HG03442 (cell line): ENCODE results near the gene PCDH9.
A peak's percentile ranks its signal among the peaks of the same experiment; 100 is the strongest.

Experiments used
- ATAC-seq: cut with Tn5 transposase; IDR thresholded peaks from one replicate; pipeline ENCODE4 v1.9.1; 2021; ENCODE audit warnings: mild to moderate bottlenecking, moderate library complexity; ENCODE audit not compliant: unreplicated experiment

The PCDH9 gene

GRCh38 chr13:67091603-67092002, 138.5 kb downstream of the PCDH9 start:
- ATAC-seq = no peak

GRCh38 chr13:67090856-67091255, 139.3 kb downstream of the PCDH9 start:
- ATAC-seq = no peak

GRCh38 chr13:67087527-67087926, 142.6 kb downstream of the PCDH9 start:
- no peak for ATAC-seq

- no peak for ATAC-seq
Observed at GRCh38 chr13:67086260-67086659, 143.9 kb downstream of the PCDH9 start.

GRCh38 chr13:67084066-67084465, 146.1 kb downstream of the PCDH9 start:
- ATAC-seq = no peak

GRCh38 chr13:67083519-67083918, 146.6 kb downstream of the PCDH9 start:
- ATAC-seq = no peak

- ATAC-seq = no peak
Observed at GRCh38 chr13:67080351-67080750, 149.8 kb downstream of the PCDH9 start.

- ATAC-seq = no peak
Observed at GRCh38 chr13:67078062-67078461, 152.1 kb downstream of the PCDH9 start.

- no peak for ATAC-seq
Observed at GRCh38 chr13:67077132-67077531, 153.0 kb downstream of the PCDH9 start.

- ATAC-seq = no peak
Observed at GRCh38 chr13:67076378-67076777, 153.8 kb downstream of the PCDH9 start.

GRCh38 chr13:67075239-67075638, 154.9 kb downstream of the PCDH9 start:
- ATAC-seq = no peak

- ATAC-seq = no peak
Observed at GRCh38 chr13:67071918-67072598, 158.1 kb downstream of the PCDH9 start.

GRCh38 chr13:67070306-67070705, 159.8 kb downstream of the PCDH9 start:
- ATAC-seq = no peak

GRCh38 chr13:67069117-67069767, 160.9 kb downstream of the PCDH9 start:
- ATAC-seq = no peak

GRCh38 chr13:67064920-67065319, 165.2 kb downstream of the PCDH9 start:
- ATAC-seq = no peak

GRCh38 chr13:67063036-67063435, 167.1 kb downstream of the PCDH9 start:
- no peak for ATAC-seq

GRCh38 chr13:67062160-67062559, 168.0 kb downstream of the PCDH9 start:
- ATAC-seq = no peak

GRCh38 chr13:67061750-67062149, 168.4 kb downstream of the PCDH9 start:
- ATAC-seq = no peak

GRCh38 chr13:67052550-67053490, 177.3 kb downstream of the PCDH9 start:
- no peak for ATAC-seq

- no peak for ATAC-seq
Observed at GRCh38 chr13:67049744-67050143, 180.4 kb downstream of the PCDH9 start.

- ATAC-seq = peak; percentile 11
Observed at GRCh38 chr13:67048821-67049150, 181.3 kb downstream of the PCDH9 start.
